PFSK-1 (cell line): ENCODE measurements around the gene NEMP2.

Experiments used
- FOXP2 ChIP-seq: optimal IDR thresholded peaks from 2 replicates; pipeline ENCODE3; 2011; ENCODE audit warnings: borderline replicate concordance, control low read depth, inconsistent platforms; ENCODE audit not compliant: insufficient read depth; ENCODE audit errors: extremely low read length, extremely low read depth
- POLR2AphosphoS5 ChIP-seq: IDR thresholded peaks from 2 replicates; pipeline ENCODE4 v1.6.1; 2012; ENCODE audit warnings: low read depth, mild to moderate bottlenecking, control low read depth, low read length, moderate library complexity
- SIN3A ChIP-seq: IDR thresholded peaks from 2 replicates; pipeline ENCODE4 v1.6.1; 2012; ENCODE audit warnings: mild to moderate bottlenecking, low read length, moderate library complexity, borderline replicate concordance; ENCODE audit not compliant: insufficient read depth
- TAF1 ChIP-seq: IDR thresholded peaks from 2 replicates; pipeline ENCODE4 v1.6.1; 2012; ENCODE audit warnings: low read length, control low read depth, borderline replicate concordance; ENCODE audit not compliant: insufficient read depth
- TF ChIP-seq, protein P1 (sequence below), 2 experiments: IDR thresholded peaks; 2 replicates each; pipeline versions ENCODE4 v1.6.1 to v1.8.0; 2011 to 2012; ENCODE audit warnings: low read depth in 2 of 2, low read length in 2 of 2, control low read depth in 1 of 2, inconsistent platforms in 1 of 2, mild to moderate bottlenecking in 1 of 2, moderate library complexity in 1 of 2; ENCODE audit not compliant: insufficient read depth in 1 of 2

NEMP2 gene

DNA sequence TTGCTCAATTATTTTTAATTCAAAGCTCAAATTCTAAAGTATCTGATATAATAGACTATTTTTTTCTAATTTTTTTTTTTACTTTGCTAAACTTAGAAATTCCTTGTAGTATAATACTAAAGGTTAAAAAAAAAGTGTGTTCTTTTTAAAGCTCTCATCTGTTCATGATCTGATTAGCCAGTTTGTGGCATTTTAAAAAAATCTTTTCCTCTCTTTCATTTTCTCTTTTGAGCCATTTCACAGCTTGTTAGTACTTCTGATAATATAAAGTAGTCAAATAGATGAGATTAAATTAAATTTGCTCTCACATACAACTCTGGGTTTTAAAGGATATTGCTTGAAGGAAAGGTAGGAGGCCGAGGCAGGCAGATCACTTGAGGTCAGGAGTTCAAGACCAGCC lies 40.7 kb upstream of the NEMP2 start:
- TF ChIP-seq SIN3A: no peak

DNA sequence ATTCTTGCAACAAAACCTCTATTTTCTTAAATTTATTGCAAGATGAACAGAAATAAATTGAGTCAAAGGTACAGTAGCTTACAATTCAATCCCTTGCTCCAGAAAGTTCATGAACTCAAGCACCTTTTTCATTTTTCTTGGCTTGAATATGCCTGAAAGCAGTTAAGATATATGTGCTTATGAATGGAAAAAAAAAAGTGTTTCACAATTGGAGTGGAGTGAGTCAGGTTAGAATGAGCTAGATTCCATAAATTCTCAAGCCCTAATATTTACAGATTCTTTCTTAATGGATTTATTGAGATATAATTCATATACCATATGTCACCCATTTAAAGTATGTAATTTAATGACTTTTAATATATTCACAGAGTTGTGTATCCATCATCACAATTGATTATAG lies 39.6 kb upstream of the NEMP2 start:
- TF ChIP-seq FOXP2: no peak
- TF ChIP-seq TAF1: no peak
- no peak for TF ChIP-seq POLR2AphosphoS5
- TF ChIP-seq SIN3A: no peak
- TF ChIP-seq, protein P1, sequence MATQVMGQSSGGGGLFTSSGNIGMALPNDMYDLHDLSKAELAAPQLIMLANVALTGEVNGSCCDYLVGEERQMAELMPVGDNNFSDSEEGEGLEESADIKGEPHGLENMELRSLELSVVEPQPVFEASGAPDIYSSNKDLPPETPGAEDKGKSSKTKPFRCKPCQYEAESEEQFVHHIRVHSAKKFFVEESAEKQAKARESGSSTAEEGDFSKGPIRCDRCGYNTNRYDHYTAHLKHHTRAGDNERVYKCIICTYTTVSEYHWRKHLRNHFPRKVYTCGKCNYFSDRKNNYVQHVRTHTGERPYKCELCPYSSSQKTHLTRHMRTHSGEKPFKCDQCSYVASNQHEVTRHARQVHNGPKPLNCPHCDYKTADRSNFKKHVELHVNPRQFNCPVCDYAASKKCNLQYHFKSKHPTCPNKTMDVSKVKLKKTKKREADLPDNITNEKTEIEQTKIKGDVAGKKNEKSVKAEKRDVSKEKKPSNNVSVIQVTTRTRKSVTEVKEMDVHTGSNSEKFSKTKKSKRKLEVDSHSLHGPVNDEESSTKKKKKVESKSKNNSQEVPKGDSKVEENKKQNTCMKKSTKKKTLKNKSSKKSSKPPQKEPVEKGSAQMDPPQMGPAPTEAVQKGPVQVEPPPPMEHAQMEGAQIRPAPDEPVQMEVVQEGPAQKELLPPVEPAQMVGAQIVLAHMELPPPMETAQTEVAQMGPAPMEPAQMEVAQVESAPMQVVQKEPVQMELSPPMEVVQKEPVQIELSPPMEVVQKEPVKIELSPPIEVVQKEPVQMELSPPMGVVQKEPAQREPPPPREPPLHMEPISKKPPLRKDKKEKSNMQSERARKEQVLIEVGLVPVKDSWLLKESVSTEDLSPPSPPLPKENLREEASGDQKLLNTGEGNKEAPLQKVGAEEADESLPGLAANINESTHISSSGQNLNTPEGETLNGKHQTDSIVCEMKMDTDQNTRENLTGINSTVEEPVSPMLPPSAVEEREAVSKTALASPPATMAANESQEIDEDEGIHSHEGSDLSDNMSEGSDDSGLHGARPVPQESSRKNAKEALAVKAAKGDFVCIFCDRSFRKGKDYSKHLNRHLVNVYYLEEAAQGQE (IDR thresholded peaks at IDR 0.05; ENCODE audit: insufficient read depth in 1 of 2, low read depth in 2 of 2, low read length in 2 of 2): no peak

DNA sequence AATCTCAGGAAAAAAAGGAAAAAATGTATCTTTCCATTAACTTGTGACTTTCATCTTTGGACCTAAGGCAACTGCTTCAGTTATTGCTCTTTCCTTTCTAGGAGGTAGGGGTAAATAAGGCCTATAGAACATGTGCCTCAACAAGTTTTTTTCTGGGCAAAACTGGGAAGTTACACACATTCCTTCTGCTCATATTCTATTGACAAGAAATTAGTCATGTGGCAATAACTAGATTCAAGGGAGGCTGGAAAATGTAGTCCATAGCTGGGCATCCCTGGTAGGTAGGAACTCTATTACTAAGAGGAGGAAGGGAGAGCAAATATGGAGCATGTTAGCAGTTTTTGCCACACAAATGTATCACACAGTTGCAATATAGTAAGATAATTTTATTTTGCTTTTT lies 37.7 kb upstream of the NEMP2 start:
- TF ChIP-seq FOXP2 (no peak), POLR2AphosphoS5 (no peak), TAF1 (no peak), SIN3A (no peak)
- TF ChIP-seq, protein P1 (IDR thresholded peaks at IDR 0.05; ENCODE audit: insufficient read depth in 1 of 2, low read depth in 2 of 2, low read length in 2 of 2): no peak

DNA sequence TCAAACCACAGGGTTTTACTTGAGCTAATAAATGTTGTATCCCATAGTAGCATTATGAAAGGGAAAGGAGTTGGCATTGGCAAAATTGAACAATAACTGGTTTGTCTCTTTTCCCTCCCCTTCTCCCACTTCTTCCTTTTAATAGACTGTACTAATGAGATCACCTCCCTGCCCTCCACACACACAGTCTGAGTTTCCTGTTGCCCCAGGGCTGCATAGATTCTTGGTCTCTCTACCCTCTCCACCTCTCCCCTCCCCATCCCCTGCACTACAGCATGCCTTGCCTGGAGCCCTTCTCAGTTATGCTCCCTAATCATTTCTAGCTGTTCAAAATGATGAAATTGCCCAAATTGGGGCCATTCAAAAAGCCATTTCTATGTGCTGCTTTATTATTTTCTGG lies 37.2 kb upstream of the NEMP2 start:
- TF ChIP-seq SIN3A (no peak), POLR2AphosphoS5 (no peak), TAF1 (no peak), FOXP2 (no peak)
- TF ChIP-seq, protein P1 (IDR thresholded peaks at IDR 0.05; ENCODE audit: insufficient read depth in 1 of 2, low read depth in 2 of 2, low read length in 2 of 2): no peak

DNA sequence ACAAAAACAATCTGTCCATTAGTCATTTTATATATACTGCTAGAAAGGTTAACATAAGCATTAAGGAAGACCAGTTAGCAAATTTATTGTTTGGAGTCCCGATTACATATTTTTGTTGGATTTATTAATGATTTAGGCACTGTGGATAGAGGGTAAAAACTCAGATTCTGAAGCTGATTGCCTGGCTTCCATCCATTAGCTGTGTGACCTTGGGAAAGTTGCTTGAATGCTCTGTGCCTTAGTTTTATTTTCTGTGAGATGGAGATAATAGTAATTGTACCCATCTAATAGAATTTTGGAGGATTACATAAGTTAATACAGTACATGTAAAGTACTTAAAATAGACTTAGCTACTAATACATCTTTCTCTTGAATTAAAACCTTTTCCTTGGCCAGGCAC lies 36.3 kb upstream of the NEMP2 start:
- no peak for TF ChIP-seq SIN3A
- TF ChIP-seq FOXP2: no peak
- TF ChIP-seq TAF1: no peak
- TF ChIP-seq, protein P1 (IDR thresholded peaks at IDR 0.05; ENCODE audit: insufficient read depth in 1 of 2, low read depth in 2 of 2, low read length in 2 of 2): no peak
- TF ChIP-seq POLR2AphosphoS5: no peak
